Ovary (tissue), 9 donors: ENCODE measurements around the gene SSR1. TPM values are rescaled to one million over a fixed set of nuclear protein-coding genes. Genes with fewer than 3 reads are reported as not detected.

Source experiments
- DNase-seq, 5 donors: peaks; one replicate each; pipeline ENCODE4 v3.0.0-alpha.2; 2019 to 2020
- H3K27ac ChIP-seq, 2 donors: fragments of 200-600 bp; one replicate each; pipeline versions ENCODE4 v1.5.1 to v1.8.0; 2019 to 2022
- H3K27me3 ChIP-seq: fragments of 200-600 bp; one replicate; pipeline ENCODE4 v1.8.0; 2022
- H3K36me3 ChIP-seq: fragments of 200-600 bp; sonication (generic); one replicate; pipeline ENCODE4 v1.5.1; 2019
- H3K4me1 ChIP-seq: one replicate; pipeline ENCODE4 v1.8.1; 2013; ENCODE audit warnings: mild to moderate bottlenecking, moderate library complexity; ENCODE audit not compliant: insufficient read depth
- H3K4me3 ChIP-seq: fragments of 200-600 bp; sonication (generic); one replicate; pipeline ENCODE4 v1.5.1; 2017
- H3K9me3 ChIP-seq, 2 donors: fragments of 200-600 bp in 1 of 2; sonication (generic) in 1 of 2; one replicate each; pipeline versions ENCODE4 v1.5.1 to v1.8.1; 2013 to 2019; ENCODE audit warnings: mild to moderate bottlenecking in 1 of 2, moderate library complexity in 1 of 2
- EP300 ChIP-seq: sonication (generic); formaldehyde crosslinking; IDR thresholded peaks from one replicate; pipeline ENCODE4 v1.6.1; 2017; ENCODE audit warnings: antibody characterized with exemption
- POLR2A ChIP-seq: fragments of 450-650 bp; IDR thresholded peaks from one replicate; pipeline ENCODE4 v1.6.1; 2017; ENCODE audit warnings: antibody characterized with exemption, mild to moderate bottlenecking, moderate library complexity
- WGBS, 3 donors: extraction: QIAGEN DNeasy Blood & Tissue Kit in 1 of 3; methylation state at CpG; one replicate each; pipeline versions ENCODE4 v1.1.5 to v1.1.7; 2013 to 2017; 5-methylcytosine and 5-hydroxymethylcytosine counted together
- intact Hi-C, 4 donors: fragments of 100-400 bp; cut with DNase I; formaldehyde crosslinking; loops; one replicate each; pipeline versions ENCODE4 v1.11.0 to v1.15.1; 2022 to 2023
- polyA plus RNA-seq, 2 donors: library from polyadenylated mRNA; stranded (reverse); fragments of 200-250 nt in 1 of 2; fragments of 350-450 nt in 1 of 2; fragmentation: Illumina TruSeq in 1 of 2; extraction: RNeasy Lipid Tissue Mini Kit (QIAGEN cat#74804) in 1 of 2; gene quantifications; one replicate each; pipeline ENCODE4 v1.2.3, GENCODE V29; 2013 to 2014
- total RNA-seq, 7 donors: library from RNA; depleted of rRNA in 2 of 7; stranded (reverse); fragments of >200 nt in 2 of 7; fragmentation: NEBNext Ultra II Directional in 3 of 7; extraction: Animal tissue kit (Norgen Biotek cat#: 25700) in 3 of 7; gene quantifications; one replicate each; pipeline versions ENCODE4 v1.1.0 to v1.2.4, GENCODE V29; 2016 to 2023
- TF ChIP-seq, protein P1 (sequence below), 3 donors: fragments of 450-650 bp in 2 of 3; fragments of 200-600 bp in 1 of 3; IDR thresholded peaks; one replicate each; pipeline versions ENCODE4 v1.5.1 to v1.8.0; 2016 to 2022; ENCODE audit warnings: antibody characterized with exemption in 3 of 3, mild to moderate bottlenecking in 1 of 3
- donor health status: DM: no; HTN: no; CAD: no; lungs with moderate emphysema.
- donor health status: DM: no; HTN: no; CAD: no.
- donor health status: Bipolar disorder and iron deficiency.
- donor health status: DM: yes; HTN: yes; CAD: no.
- donor health status: DM: no; HTN: no; CAD: no.
- donor health status: DM: yes; HTN: yes; CAD: no.

Gene SSR1
- total and polyA plus RNA-seq, 9 donors, result 42.3 to 166 (median 117) TPM

DNA sequence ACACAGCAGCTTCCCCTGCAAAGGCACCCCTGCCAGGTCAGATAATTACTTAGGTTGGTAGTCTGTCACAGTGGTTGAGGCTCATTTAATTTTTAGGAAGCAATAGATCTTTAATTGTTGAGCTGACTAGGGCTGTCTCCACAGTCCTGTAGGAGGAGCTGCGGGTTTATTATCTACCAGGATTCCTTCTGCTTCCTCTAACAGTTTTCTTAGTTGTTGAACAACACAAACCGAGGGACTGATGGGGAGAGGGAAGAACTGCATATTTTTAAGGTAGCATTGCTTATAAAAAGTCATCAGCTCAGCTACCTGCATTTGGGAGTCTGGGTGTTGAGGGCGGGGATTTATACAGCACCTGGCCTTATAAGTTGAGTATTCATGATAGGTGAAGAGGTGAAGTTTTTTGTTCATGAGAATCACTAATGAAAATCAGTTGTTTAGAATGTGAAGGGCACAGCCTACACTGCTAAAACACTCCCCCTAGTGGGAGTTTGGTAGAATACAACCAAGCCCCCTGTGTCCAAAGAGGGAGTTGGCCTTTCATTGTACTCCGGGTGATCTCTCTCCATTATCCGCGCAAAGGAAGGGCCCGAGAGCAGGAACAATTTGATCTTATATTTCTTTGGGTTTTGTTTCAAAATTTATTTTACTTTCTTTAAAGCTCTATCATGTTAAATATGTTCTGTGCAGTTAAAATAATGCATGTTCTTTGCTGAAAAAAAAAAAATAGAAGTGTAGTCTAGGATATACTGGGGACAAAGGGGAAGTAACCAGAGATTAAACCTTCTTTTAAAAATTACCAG, 69.6 kb downstream of the SSR1 start:
- intact Hi-C loops, result loop anchor here in 3 of 4 donors (5.0 to 10.0 kb wide), 5 partner anchors 119 to 566 kb away; no protein-coding TSS in a partner anchor
- H3K36me3 ChIP-seq, result no peaks in the 10 kb centered on the region
- no peak overlapping the region for H3K27ac ChIP-seq
- H3K4me1 ChIP-seq, result no peaks in the 10 kb centered on the region
- H3K4me3 ChIP-seq, result no peak overlapping the region
- no peak for TF ChIP-seq EP300
- TF ChIP-seq, protein P1, sequence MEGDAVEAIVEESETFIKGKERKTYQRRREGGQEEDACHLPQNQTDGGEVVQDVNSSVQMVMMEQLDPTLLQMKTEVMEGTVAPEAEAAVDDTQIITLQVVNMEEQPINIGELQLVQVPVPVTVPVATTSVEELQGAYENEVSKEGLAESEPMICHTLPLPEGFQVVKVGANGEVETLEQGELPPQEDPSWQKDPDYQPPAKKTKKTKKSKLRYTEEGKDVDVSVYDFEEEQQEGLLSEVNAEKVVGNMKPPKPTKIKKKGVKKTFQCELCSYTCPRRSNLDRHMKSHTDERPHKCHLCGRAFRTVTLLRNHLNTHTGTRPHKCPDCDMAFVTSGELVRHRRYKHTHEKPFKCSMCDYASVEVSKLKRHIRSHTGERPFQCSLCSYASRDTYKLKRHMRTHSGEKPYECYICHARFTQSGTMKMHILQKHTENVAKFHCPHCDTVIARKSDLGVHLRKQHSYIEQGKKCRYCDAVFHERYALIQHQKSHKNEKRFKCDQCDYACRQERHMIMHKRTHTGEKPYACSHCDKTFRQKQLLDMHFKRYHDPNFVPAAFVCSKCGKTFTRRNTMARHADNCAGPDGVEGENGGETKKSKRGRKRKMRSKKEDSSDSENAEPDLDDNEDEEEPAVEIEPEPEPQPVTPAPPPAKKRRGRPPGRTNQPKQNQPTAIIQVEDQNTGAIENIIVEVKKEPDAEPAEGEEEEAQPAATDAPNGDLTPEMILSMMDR (IDR thresholded peaks at IDR 0.05), result peak; percentile 56 to 81 (median 75)
- no peak for TF ChIP-seq POLR2A
- peak in 1 of 5 donors; percentile 62 for DNase-seq
- WGBS, 3 donors, result 3 to 7% (median 6%) methylated on average over 7 of the region's 7 CpGs
- H3K27me3 ChIP-seq, result no peaks in the 10 kb centered on the region
- no peaks in the 10 kb centered on the region for H3K9me3 ChIP-seq

DNA sequence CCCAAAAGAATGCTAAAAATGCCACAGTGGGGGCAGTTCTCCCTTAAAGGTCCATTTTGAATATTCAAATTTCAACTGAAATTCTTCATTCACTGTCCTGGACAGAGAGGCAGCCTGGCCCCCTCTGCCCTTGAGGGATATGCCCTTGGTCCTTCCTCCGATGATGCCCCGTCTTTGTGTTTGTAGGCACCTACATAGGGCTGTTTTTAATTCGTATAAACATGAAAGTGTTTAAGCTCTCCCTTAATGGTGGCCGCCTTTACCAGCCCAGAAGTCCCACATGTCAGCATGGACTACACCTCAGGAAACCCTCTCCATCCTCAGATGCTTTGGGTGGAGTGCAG, 70.2 kb downstream of the SSR1 start:
- 61 to 76% (median 61%) methylated on average over 4 of the region's 4 CpGs for WGBS, 3 donors
- TF ChIP-seq, protein P1 (IDR thresholded peaks at IDR 0.05), result no peak
- TF ChIP-seq POLR2A (no peak), EP300 (no peak)
- Histone ChIP-seq H3K4me1 (no peaks in the 10 kb centered on the region), H3K27ac (no peak overlapping the region), H3K36me3 (no peaks in the 10 kb centered on the region), H3K4me3 (no peak overlapping the region), H3K9me3 (no peaks in the 10 kb centered on the region), H3K27me3 (no peaks in the 10 kb centered on the region)
- no peak for DNase-seq
- intact Hi-C loops, result loop anchor here (1.0 to 10.0 kb wide), 6 partner anchors 118 to 566 kb away; no protein-coding TSS in a partner anchor

DNA sequence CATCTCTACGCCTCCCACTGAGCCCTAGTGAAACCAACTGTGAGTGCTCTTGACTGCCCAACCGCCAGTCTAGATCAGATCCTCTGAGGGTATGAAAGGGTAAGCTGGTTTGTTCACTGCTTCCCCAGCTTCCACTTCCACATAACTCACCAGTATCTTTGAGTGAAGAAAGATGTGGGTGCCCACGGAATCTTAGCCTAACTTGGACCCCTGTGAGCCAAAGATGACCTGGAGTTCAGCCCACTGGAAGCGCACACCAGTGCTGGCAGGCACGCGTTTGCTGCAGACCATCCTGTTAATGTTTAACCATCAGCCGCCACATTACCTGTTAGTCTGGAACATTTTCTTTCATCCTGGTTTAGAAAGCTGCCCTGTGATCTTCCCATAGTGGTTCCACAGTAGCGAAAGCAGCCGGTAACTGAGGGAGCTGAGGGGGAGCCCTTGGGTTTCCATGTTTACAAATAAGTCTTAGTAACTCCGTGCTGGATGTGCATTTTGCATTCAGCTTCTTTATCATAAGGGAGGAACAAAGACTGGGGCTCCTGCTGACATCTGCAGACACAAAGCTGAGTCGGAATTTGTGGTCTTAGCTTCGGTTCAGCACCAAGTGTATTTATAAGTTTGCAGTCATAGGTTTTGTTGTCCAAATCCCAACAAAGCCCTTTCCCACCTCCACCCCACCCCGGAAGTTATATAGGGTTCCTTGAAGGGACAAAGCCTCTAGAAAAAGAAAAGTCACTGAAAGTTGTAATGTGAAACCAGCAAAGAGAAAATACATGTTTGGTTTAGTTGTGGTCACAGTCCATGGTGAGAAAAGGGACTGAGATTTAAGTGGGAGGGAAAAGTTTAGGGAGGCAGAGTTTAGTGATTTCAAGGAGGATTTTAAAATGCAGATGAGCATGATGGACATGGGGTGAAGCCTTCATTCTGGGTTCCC, 71.0 kb downstream of the SSR1 start:
- no peaks in the 10 kb centered on the region for H3K9me3 ChIP-seq
- intact Hi-C loops, result loop anchor here (1.0 to 10.0 kb wide), 6 partner anchors 117 to 565 kb away; no protein-coding TSS in a partner anchor
- no peak overlapping the region for H3K4me3 ChIP-seq
- TF ChIP-seq, protein P1 (IDR thresholded peaks at IDR 0.05), result no peak
- TF ChIP-seq EP300 (no peak), POLR2A (no peak)
- H3K4me1 ChIP-seq, result no peaks in the 10 kb centered on the region
- no peaks in the 10 kb centered on the region for H3K27me3 ChIP-seq
- no peak overlapping the region for H3K27ac ChIP-seq
- WGBS, 3 donors, result 52 to 63% (median 54%) methylated on average over 13 of the region's 13 CpGs
- DNase-seq, result no peak
- no peaks in the 10 kb centered on the region for H3K36me3 ChIP-seq

DNA sequence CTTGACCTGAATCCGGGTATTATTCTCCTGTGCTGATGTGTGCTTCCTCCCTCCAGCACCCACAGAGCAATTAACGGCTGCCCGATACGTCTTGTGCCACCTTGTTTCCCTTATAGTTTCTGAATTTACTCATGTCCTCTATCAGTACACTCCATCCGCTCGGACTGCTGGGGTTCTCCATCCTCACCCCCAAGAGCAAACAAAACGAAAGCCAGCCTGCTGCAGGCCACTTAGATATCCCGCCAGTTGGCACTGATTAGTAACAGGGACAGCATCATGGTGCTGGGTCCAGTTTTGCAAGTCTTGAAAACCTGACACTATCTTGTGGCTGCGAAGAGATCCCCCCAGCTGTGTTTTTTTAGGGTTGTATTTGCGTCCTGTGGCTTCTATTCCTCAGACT, 71.8 kb downstream of the SSR1 start:
- TF ChIP-seq, protein P1 (IDR thresholded peaks at IDR 0.05), result no peak
- TF ChIP-seq EP300 (no peak), POLR2A (no peak)
- intact Hi-C loops, result loop anchor here in 3 of 4 donors (5.0 to 10.0 kb wide), 5 partner anchors 116 to 564 kb away; no protein-coding TSS in a partner anchor
- Histone ChIP-seq H3K4me3 (no peak overlapping the region), H3K27ac (no peak overlapping the region), H3K27me3 (no peaks in the 10 kb centered on the region), H3K36me3 (no peaks in the 10 kb centered on the region), H3K4me1 (no peaks in the 10 kb centered on the region), H3K9me3 (no peaks in the 10 kb centered on the region)
- 91 to 92% (median 92%) methylated on average over 10 of the region's 10 CpGs for WGBS, 3 donors
- no peak for DNase-seq
